ENCODE results near the gene GLTP.
A peak's percentile ranks its signal among the peaks of the same experiment; 100 is the strongest.
"Not testable (repeated sequence)": the region's sequence is repeated elsewhere in the genome, so short reads cannot be mapped to it uniquely, and the experiment has no call there.

Gene GLTP, protein sequence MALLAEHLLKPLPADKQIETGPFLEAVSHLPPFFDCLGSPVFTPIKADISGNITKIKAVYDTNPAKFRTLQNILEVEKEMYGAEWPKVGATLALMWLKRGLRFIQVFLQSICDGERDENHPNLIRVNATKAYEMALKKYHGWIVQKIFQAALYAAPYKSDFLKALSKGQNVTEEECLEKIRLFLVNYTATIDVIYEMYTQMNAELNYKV

GRCh38 chr12:109880043-109880931 is at the start of gene GLTP:
GLTP (minus strand) TSS chr12:109880541; CDS start chr12:109880374, 167 bp downstream.
- DNase-seq = peak; percentile 88

GRCh38 chr12:109929326-109929725 is 49.0 kb upstream of the GLTP start:
- DNase-seq = not testable (repeated sequence)

- no peak for DNase-seq
These were observed 47.8 kb upstream of the GLTP start for GRCh38 chr12:109928058-109928656.

DNA sequence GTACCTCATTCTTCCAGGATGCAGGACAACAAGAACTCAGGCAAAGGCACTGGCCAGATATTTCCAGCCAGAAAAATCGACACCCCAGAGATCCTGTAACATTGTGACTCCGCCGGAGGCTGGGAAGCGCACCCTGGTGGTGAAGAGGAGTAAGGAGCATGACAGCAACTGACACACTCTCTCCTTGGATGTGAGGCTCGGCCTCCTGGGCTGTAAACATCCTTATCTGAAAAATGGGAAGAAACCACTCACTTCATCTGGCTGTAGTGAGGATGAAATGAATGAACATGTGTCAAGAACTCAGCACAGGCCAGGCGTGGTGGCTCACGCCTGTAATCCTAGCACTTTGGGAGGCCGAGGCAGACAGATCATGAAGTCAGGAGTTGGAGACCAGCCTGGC is 47.3 kb upstream of the GLTP start:
- DNase-seq = peak; percentile 25

- no peak for DNase-seq
These were observed 46.3 kb upstream of the GLTP start for GRCh38 chr12:109926488-109927210.

- DNase-seq = no peak
These were observed 45.7 kb upstream of the GLTP start for GRCh38 chr12:109926016-109926415.

DNA sequence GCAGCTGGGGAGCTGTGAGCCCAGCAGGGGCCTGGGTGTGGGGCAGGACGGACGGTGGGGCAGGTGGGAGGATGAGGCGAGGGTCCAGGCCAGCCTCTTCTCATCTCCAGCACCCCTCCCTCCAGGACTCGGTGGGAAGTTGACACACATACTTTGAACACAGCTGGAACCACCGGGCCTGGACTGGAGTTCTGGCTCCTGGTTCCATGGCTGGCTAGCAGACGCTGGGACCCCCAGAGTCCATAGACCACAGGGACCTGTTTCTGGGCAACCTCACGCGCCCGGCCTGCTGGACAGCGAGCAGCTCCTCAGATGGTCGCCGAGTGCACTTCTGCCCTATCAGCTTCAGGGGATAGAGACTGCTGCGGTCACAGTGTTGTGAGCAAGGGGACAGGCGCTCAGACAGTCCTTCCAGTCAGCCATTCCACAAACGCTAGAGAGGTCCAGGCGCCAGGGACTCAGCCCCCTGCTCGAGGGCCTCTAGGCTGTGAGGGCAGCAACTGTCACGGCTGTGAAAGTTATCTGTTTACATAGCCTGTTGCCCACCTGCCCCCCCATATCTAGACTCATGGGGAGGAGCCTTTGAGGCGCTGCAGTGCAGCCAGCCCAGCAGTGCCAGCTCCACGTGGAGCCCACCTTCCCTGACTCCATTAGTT is 45.0 kb upstream of the GLTP start:
- DNase-seq = no peak

DNA sequence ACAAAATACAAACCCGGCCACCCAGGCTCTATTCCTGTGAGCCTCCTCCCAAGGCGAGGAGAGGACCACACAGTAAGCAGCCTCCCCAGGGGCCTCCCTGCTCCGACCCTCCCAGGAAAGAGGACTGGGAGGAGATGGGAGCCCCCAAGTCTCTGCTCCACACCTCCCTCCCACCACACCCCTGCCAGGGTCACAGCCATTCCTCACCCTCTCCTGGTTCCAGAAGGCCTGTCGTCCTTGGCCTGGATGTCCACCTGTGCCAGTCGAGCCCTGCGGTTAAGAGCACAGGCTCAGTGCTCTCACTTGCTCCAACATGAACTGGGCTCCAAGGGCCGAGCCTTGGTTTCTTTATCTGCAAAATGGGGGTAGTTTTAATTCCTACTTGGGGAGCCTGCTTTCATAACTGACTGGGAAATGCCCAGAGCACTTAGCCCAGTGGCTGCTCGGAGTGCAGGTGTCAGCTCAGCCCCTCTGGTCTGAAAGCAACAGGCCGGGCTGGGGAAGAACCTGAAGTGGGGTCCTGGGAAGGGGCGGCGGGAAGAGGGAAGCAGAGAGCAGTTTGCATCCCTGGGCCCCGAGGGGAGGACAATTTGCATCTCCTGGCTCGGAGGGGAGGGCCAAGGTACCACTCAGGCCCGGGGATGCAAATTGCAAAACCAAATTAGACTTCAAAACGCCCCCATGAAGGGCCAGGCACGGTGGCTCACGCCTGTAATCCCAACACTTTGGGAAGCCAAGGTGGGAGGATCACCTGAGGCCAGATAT is 43.3 kb upstream of the GLTP start:
- no peak for DNase-seq

DNA sequence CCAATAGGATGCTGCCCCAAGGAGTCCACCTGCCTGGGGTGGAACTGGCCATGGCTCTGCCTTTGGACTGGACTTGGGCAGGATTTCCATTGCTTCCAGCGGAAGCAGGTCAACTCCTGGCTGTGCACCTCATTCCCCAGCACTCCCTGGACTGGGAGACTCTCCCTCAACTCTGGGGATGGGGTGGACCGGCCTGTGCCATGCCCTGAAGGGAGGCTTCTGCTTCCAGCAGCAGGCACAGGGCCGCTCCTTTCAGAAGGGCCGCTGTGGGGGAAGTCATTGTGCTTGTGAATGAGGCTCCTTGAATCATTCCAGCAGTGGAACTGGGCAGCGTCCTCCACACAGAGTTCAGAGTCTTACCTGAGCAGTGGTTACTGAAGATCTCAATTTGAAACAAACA is 42.7 kb upstream of the GLTP start:
- no peak for DNase-seq

DNA sequence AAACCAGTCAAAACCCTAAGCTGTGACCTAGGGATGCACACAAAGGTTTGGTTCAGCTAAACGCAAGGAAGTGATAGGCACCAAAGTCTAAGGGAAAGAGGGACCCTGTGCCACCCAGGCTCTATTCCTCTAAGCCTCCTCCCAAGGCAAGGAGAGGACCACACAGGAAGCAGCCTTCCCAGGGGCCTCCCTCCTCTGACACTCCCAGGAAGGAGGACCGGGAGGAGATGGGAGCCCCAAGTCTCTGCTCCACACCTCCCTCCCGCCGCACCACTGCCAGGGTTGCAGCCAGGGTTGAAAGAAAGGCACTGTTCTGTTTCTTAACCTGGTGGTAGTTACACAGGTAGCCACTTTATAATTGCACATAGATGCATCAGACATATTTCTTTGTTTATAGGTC is 41.6 kb upstream of the GLTP start:
- DNase-seq = no peak

- no peak for DNase-seq
These were observed 40.0 kb upstream of the GLTP start for GRCh38 chr12:109920261-109920780.

- DNase-seq = no peak
These were observed 39.1 kb upstream of the GLTP start for GRCh38 chr12:109919456-109919855.

- DNase-seq = no peak
These were observed 35.7 kb upstream of the GLTP start for GRCh38 chr12:109916045-109916444.

DNA sequence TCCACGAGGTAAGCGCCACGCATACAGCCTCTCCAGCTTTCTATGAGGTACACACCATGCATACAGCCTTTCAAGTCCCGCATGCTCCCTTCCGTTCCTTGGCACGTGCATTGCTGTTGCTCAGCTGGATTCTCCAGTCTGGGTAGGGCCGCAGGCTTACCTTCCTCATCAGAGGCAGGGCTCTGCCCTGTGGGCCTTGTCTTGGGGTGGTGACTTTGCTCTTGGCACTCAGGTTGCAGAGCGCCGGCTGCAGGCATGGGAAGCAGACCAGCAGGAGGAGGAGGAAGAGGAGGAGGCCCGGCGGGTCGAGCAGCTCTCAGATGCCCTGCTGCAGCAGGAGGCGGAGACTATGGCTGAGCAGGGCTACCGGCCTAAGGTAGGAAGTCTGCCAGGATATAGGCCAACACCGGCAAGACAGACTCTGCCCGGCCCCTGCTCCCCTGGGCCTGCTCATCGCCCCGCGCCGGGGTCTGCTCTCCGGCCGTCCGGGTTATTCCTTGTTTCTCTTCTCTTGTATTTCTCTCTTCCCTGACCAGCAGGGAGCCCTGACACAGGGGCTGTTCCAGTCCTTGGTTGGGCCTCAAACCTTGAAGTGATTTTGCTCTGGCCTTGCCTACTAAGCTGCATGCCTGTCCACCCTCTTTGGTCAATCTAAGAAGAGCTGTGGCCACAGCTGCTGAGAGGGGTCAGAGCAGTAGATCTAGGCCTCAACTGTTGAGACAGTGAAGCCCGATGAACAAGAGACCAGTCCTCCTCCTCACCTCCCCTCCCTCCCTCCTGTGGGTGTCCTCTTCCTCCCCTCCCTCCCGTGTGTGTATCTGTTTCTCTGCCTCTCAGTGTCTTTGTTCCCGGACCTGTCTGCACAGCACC is 35.1 kb upstream of the GLTP start:
- no peak for DNase-seq

- DNase-seq = no peak
These were observed 34.1 kb upstream of the GLTP start for GRCh38 chr12:109914461-109914860.

GRCh38 chr12:109912855-109913321 is 32.5 kb upstream of the GLTP start:
- no peak for DNase-seq

- no peak for DNase-seq
These were observed 30.6 kb upstream of the GLTP start for GRCh38 chr12:109910969-109911348.

GRCh38 chr12:109910254-109910968 is 30.1 kb upstream of the GLTP start:
- DNase-seq = no peak

DNA sequence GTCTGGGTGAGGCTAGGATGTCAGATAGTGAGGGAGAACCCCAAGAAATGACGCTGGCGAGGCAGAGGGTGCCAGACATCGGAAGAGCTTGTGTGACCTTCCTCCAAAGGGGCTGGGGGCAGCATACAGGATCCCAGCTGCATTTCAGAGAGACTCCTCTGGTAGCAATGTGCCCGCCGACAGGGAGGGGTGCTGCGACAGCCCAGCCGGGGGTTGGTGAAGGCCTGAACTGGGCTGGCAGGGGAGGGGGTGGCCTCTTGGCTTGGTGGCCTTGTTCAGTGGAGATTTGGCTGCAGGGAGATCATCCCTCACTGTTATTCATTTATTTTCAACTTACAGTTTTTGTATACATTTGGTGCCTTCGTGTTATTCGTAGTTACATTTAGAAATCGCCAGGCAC is 25.0 kb upstream of the GLTP start:
- no peak for DNase-seq

GRCh38 chr12:109902891-109903418 is 22.6 kb upstream of the GLTP start:
- DNase-seq = no peak

All from stimulated activated CD4-positive, alpha-beta T cell treated with anti-CD3 and anti-CD28 coated beads, Interleukin-12 subunit alpha, Interleukin-12 subunit beta, amount 100 ng/mL, for 4 hours (primary cell).